K562 (cell line): ENCODE measurements around the gene FGD6. TPM values are rescaled to one million over a fixed set of nuclear protein-coding genes. Genes with fewer than 3 reads are reported as not detected.

Experiments used
- ATAC-seq: fragments of 200-7000 bp; cut with Tn5 transposase; 3 replicates; pipeline ENCODE4 v1.9.1; 2020; ENCODE audit warnings: moderate library complexity
- BruUV-seq: library from RNA; stranded (reverse); fragments of 400-500 nt; replicated peaks from 2 replicates; lab custom pipeline; 2021; lab: Mats Ljungman, UMichigan
- CTCF ChIA-PET: fragments of 300-600 bp; formaldehyde crosslinking; extraction: SDS; loops from one replicate; lab custom pipeline; 2021; ENCODE audit warnings: low intra/inter-chr PET ratio; lab: Yijun Ruan, JAX
- POLR2A ChIA-PET: fragments of 300-600, 350-650 bp; sonication (Branson Sonifier 250); formaldehyde crosslinking; extraction: SDS; loops from one replicate; lab custom pipeline; 2021; ENCODE audit warnings: antibody characterized with exemption, inconsistent platforms; lab: Yijun Ruan, JAX
- DNase-seq, 4 experiments: peaks; one replicate each; pipeline versions ENCODE4 v3.0.0 to v3.0.0-alpha.2; 2011 to 2018; ENCODE audit warnings: low spot score in 3 of 4, mixed read lengths in 3 of 4; ENCODE audit errors: extremely low read depth in 1 of 4
- FAIRE-seq: peaks from 2 replicates; lab custom pipeline; 2011; peaks lifted over from hg19 to GRCh38; lab: Jason Lieb, UNC
- H2AFZ ChIP-seq: 2 replicates; pipeline ENCODE4 v1.6.0; 2011; ENCODE audit warnings: low read depth, low read length, control low read depth, inconsistent platforms
- H3K27ac ChIP-seq: fragments of 200-600 bp; 3 replicates; pipeline ENCODE4 v1.8.0; 2011; ENCODE audit warnings: low read depth, mild to moderate bottlenecking, control low read depth, inconsistent platforms, low read length, moderate library complexity, mixed read lengths; ENCODE audit errors: extremely low read depth
- H3K27me3 ChIP-seq, 2 experiments: fragments of 300-600 bp in 1 of 2; 2 replicates in 1 of 2; 3 replicates in 1 of 2; pipeline versions ENCODE4 v1.6.0 to v1.8.0; 2011; ENCODE audit warnings: inconsistent platforms in 2 of 2, low read length in 2 of 2, mild to moderate bottlenecking in 1 of 2, mixed read lengths in 1 of 2, moderate library complexity in 1 of 2; ENCODE audit not compliant: control insufficient read depth in 2 of 2, insufficient read depth in 2 of 2
- H3K36me3 ChIP-seq: fragments of 300-600 bp; 3 replicates; pipeline ENCODE4 v1.8.0; 2011; ENCODE audit warnings: mild to moderate bottlenecking, low read length, inconsistent platforms; ENCODE audit not compliant: control insufficient read depth, insufficient read depth
- H3K4me1 ChIP-seq, 2 experiments: fragments of 200-600 bp in 1 of 2; replicated peaks in 1 of 2; 2 replicates in 1 of 2; 3 replicates in 1 of 2; pipeline versions ENCODE4 v1.5.1 to v1.8.0; 2011; ENCODE audit warnings: inconsistent platforms in 2 of 2, low read length in 2 of 2, mild to moderate bottlenecking in 1 of 2, mixed read lengths in 1 of 2, moderate library complexity in 1 of 2; ENCODE audit not compliant: control insufficient read depth in 2 of 2, insufficient read depth in 2 of 2
- H3K4me2 ChIP-seq: 2 replicates; pipeline ENCODE4 v1.6.1; 2011; ENCODE audit warnings: low read length, control low read depth, inconsistent platforms, mixed read lengths; ENCODE audit not compliant: insufficient read depth
- H3K4me3 ChIP-seq: fragments of 200-600 bp; sonication (generic), shearing (Covaris generic); 2 replicates; pipeline ENCODE4 v1.5.1; 2016; ENCODE audit warnings: control low read depth, inconsistent platforms
- H3K79me2 ChIP-seq: fragments of 200-600 bp; 3 replicates; pipeline ENCODE4 v1.8.0; 2011; ENCODE audit warnings: low read length, inconsistent platforms; ENCODE audit not compliant: control insufficient read depth, insufficient read depth
- H3K9ac ChIP-seq, 2 experiments: 2 replicates each; pipeline versions ENCODE4 v1.6.0 to v1.6.1; 2011; ENCODE audit warnings: low read depth in 2 of 2, low read length in 2 of 2, control low read depth in 1 of 2, inconsistent platforms in 1 of 2, mild to moderate bottlenecking in 1 of 2, mixed read lengths in 1 of 2; ENCODE audit not compliant: insufficient read depth in 1 of 2
- H3K9me1 ChIP-seq: one replicate; pipeline ENCODE4 v1.6.0; 2011; ENCODE audit warnings: inconsistent platforms, mild to moderate bottlenecking, low read length, moderate library complexity; ENCODE audit not compliant: control insufficient read depth, insufficient read depth
- H3K9me3 ChIP-seq: replicated peaks from 2 replicates; pipeline ENCODE4 v1.5.1; 2011; ENCODE audit warnings: low read depth, low read length, inconsistent platforms; ENCODE audit not compliant: control insufficient read depth, insufficient read depth
- H4K20me1 ChIP-seq: replicated peaks from 2 replicates; pipeline ENCODE4 v1.6.1; 2011; ENCODE audit warnings: low read length, inconsistent platforms, mixed read lengths; ENCODE audit not compliant: control insufficient read depth, insufficient read depth
- CC2D1A ChIP-seq: fragments of 450-650 bp; IDR thresholded peaks from 2 replicates; pipeline ENCODE4 v1.6.1; 2017; ENCODE audit warnings: mild to moderate bottlenecking
- JUNB ChIP-seq: fragments of 450-650 bp; formaldehyde crosslinking; conservative IDR thresholded peaks from 2 replicates; pipeline ENCODE4 v1.4.0; 2020; ENCODE audit warnings: mild to moderate bottlenecking
- MECOM ChIP-seq: fragments of 250-450 bp; sonication (Bioruptor Pico); IDR thresholded peaks from 2 replicates; pipeline ENCODE4 v1.8.0; 2022; ENCODE audit warnings: inconsistent platforms
- NR2C1 ChIP-seq, 2 experiments: fragments of 450-650 bp; IDR thresholded peaks; 2 replicates each; pipeline ENCODE4 v1.6.1; 2017; ENCODE audit warnings: mild to moderate bottlenecking in 2 of 2, antibody characterized with exemption in 1 of 2, inconsistent platforms in 1 of 2, missing compliant biosample characterization in 1 of 2, missing genetic modification characterization in 1 of 2
- PHF8 ChIP-seq: fragments of 200-600 bp; sonication (generic); IDR thresholded peaks from 2 replicates; pipeline ENCODE4 v1.6.1; 2012; ENCODE audit warnings: mixed run types, mild to moderate bottlenecking, inconsistent platforms, low read length, moderate library complexity, borderline replicate concordance
- PTTG1 ChIP-seq: fragments of 450-650 bp; IDR thresholded peaks from 2 replicates; pipeline ENCODE4 v1.6.1; 2016; ENCODE audit warnings: low read depth, mild to moderate bottlenecking, missing genetic modification characterization, missing compliant biosample characterization
- SIRT6 ChIP-seq: IDR thresholded peaks from one replicate; pipeline ENCODE4 v1.6.1; 2012; ENCODE audit warnings: low read depth, mild to moderate bottlenecking, control low read depth, inconsistent platforms, low read length, moderate library complexity
- SLC30A9 ChIP-seq: fragments of 250-450 bp; sonication (Bioruptor Pico); IDR thresholded peaks from 2 replicates; pipeline ENCODE4 v1.8.0; 2022; ENCODE audit warnings: mild to moderate bottlenecking, moderate library complexity
- ZNF668 ChIP-seq: fragments of 250-450 bp; sonication (Bioruptor Pico); IDR thresholded peaks from 2 replicates; pipeline ENCODE4 v1.8.0; 2022; ENCODE audit warnings: mild to moderate bottlenecking, inconsistent platforms
- in situ Hi-C: fragments of 300-500 bp; cut with MboI; formaldehyde crosslinking; loops from 4 replicates; pipeline ENCODE4 v1.15.0; 2018; ENCODE audit warnings: inconsistent platforms, mixed read lengths
- intact Hi-C: fragments of 100-400 bp; cut with micrococcal nuclease; formaldehyde crosslinking; loops from 2 replicates; pipeline ENCODE4 v1.14.2; 2022
- polyA plus RNA-seq, 8 experiments: library from polyadenylated mRNA; depleted of rRNA in 4 of 8; stranded (reverse) in 5 of 8; unstranded in 3 of 8; fragments of >200 nt; fragmentation: Nextera tagmentation in 2 of 8; fragmentation: Illumina TruSeq in 1 of 8; extraction: Ambion mirVana in 2 of 8; extraction: Trizol in 1 of 8; gene quantifications; 2 replicates each; pipeline versions ENCODE4 v1.2.1 to v1.2.3, GENCODE V29; 2011 to 2014; ENCODE audit warnings: inconsistent platforms in 1 of 8, missing spikeins in 1 of 8
- total RNA-seq, 7 experiments: library from RNA; depleted of rRNA in 6 of 7; stranded (reverse); fragments of >200 nt in 6 of 7; fragmentation: Illumina TruSeq in 2 of 7; extraction: Trizol in 2 of 7; gene quantifications; 2 replicates each; pipeline versions ENCODE4 v1.2.1 to v1.2.3, GENCODE V29; 2011 to 2021; ENCODE audit warnings: low replicate concordance in 1 of 7
- TF ChIP-seq, protein P1 (sequence below): IDR thresholded peaks from 3 replicates; pipeline ENCODE4 v1.6.1; 2011; ENCODE audit warnings: borderline replicate concordance, mild to moderate bottlenecking, moderate library complexity; ENCODE audit not compliant: insufficient read length; ENCODE audit errors: extremely low read depth
- TF ChIP-seq, protein P2 (sequence below): fragments of 200-400 bp; formaldehyde crosslinking; IDR thresholded peaks from 2 replicates; pipeline ENCODE4 v1.6.1; 2017; ENCODE audit warnings: mild to moderate bottlenecking, low read depth, low read length, moderate library complexity
- TF ChIP-seq, protein P3 (sequence below): fragments of 250-450 bp; sonication (Bioruptor Pico); IDR thresholded peaks from 2 replicates; pipeline ENCODE4 v1.5.0; 2020; ENCODE audit warnings: mild to moderate bottlenecking

FGD6 gene
- total and polyA plus RNA-seq, 9 of the 15 experiments (the other 6 are each of a cell fraction or from before 2014, with no cell fraction given) = 1.5 to 11.1 (median 5.8) TPM

DNA sequence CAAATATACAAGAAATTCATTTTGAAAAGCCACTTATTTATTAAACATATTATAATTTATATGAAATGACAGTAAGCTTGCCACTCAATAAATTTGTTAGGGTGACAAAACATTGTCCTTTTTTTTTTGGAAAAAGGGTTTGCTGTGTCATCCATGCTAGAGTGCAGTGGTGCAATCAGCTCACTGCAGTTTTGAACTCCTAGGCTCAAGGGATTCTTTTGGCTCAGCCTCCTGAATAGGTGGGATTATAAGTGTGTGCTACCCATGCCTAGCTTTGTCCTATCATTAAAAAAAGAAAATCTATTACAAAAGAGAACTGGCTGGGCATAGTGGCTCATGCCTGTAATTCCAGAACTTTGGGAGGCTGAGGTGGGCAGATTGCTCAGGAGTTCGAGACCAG lies 66.8 kb downstream of the FGD6 start (continued):
- TF ChIP-seq, protein P1, sequence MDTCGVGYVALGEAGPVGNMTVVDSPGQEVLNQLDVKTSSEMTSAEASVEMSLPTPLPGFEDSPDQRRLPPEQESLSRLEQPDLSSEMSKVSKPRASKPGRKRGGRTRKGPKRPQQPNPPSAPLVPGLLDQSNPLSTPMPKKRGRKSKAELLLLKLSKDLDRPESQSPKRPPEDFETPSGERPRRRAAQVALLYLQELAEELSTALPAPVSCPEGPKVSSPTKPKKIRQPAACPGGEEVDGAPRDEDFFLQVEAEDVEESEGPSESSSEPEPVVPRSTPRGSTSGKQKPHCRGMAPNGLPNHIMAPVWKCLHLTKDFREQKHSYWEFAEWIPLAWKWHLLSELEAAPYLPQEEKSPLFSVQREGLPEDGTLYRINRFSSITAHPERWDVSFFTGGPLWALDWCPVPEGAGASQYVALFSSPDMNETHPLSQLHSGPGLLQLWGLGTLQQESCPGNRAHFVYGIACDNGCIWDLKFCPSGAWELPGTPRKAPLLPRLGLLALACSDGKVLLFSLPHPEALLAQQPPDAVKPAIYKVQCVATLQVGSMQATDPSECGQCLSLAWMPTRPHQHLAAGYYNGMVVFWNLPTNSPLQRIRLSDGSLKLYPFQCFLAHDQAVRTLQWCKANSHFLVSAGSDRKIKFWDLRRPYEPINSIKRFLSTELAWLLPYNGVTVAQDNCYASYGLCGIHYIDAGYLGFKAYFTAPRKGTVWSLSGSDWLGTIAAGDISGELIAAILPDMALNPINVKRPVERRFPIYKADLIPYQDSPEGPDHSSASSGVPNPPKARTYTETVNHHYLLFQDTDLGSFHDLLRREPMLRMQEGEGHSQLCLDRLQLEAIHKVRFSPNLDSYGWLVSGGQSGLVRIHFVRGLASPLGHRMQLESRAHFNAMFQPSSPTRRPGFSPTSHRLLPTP = no peak
- no peak for TF ChIP-seq SLC30A9 (CRISPR knock-in tag)
- TF ChIP-seq CC2D1A = no peak
- no peak for TF ChIP-seq NR2C1 (IDR thresholded peaks at IDR 0.05)
- TF ChIP-seq NR2C1 (tag; IDR thresholded peaks at IDR 0.05) = no peak

DNA sequence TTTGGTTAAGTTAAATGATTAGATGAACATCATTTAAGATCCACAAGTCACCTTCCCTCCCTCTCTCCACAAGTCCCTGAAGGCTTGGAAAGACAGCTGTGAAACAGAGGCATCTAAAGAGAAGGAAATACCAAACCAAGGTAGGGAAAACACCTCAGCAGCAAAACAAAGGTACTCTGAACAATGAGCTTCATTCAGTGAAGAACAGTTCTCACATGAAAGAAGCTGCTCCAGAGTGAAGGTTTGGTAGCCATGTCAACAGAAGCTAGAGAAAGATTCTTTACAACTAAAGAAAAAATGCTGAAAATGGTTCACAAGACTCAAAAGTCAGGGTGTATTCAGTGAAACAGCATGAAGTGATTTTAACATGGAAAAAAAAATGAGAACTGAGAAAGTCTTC lies 69.4 kb downstream of the FGD6 start:
- no peak overlapping the region for H2AFZ ChIP-seq
- CTCF ChIA-PET = no interaction called here
- TF ChIP-seq, protein P2, sequence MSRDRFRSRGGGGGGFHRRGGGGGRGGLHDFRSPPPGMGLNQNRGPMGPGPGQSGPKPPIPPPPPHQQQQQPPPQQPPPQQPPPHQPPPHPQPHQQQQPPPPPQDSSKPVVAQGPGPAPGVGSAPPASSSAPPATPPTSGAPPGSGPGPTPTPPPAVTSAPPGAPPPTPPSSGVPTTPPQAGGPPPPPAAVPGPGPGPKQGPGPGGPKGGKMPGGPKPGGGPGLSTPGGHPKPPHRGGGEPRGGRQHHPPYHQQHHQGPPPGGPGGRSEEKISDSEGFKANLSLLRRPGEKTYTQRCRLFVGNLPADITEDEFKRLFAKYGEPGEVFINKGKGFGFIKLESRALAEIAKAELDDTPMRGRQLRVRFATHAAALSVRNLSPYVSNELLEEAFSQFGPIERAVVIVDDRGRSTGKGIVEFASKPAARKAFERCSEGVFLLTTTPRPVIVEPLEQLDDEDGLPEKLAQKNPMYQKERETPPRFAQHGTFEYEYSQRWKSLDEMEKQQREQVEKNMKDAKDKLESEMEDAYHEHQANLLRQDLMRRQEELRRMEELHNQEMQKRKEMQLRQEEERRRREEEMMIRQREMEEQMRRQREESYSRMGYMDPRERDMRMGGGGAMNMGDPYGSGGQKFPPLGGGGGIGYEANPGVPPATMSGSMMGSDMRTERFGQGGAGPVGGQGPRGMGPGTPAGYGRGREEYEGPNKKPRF = no peak
- TF ChIP-seq ZNF668 (no peak), PTTG1 (no peak), PHF8 (no peak), JUNB (no peak), SIRT6 (no peak), MECOM (no peak)
- TF ChIP-seq, protein P3, sequence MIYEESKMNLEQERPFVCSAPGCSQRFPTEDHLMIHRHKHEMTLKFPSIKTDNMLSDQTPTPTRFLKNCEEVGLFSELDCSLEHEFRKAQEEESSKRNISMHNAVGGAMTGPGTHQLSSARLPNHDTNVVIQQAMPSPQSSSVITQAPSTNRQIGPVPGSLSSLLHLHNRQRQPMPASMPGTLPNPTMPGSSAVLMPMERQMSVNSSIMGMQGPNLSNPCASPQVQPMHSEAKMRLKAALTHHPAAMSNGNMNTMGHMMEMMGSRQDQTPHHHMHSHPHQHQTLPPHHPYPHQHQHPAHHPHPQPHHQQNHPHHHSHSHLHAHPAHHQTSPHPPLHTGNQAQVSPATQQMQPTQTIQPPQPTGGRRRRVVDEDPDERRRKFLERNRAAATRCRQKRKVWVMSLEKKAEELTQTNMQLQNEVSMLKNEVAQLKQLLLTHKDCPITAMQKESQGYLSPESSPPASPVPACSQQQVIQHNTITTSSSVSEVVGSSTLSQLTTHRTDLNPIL (CRISPR knock-in tag) = no peak
- no peak for FAIRE-seq
- no peaks in the 10 kb centered on the region for H3K79me2 ChIP-seq
- H3K4me2 ChIP-seq = no peak overlapping the region
- no peak for ATAC-seq
- H3K27ac ChIP-seq = no peak overlapping the region
- H3K27me3 ChIP-seq = no peaks in the 10 kb centered on the region
- POLR2A ChIA-PET = no interaction called here
- no TSS peak for BruUV-seq
- no peaks in the 10 kb centered on the region for H3K36me3 ChIP-seq
- H3K9me1 ChIP-seq = no peaks in the 10 kb centered on the region
- in situ Hi-C loops = no loop called here
- no peaks in the 10 kb centered on the region for H3K4me1 ChIP-seq
- H4K20me1 ChIP-seq = no peaks in the 10 kb centered on the region
- DNase-seq = no peak
- no peak overlapping the region for H3K4me3 ChIP-seq
- no peak overlapping the region for H3K9ac ChIP-seq
- intact Hi-C loops = no loop called here
- no peaks in the 10 kb centered on the region for H3K9me3 ChIP-seq
